ENCODE measurements around the gene DAND5. TPM values are rescaled to one million over a fixed set of nuclear protein-coding genes. Genes with fewer than 3 reads are reported as not detected.

The DAND5 gene
- total and polyA plus RNA-seq, 2 of the 13 experiments (the other 11 are each of a cell fraction or from before 2014, with no cell fraction given), result 0.04 TPM; not detected in 1

- TF ChIP-seq ZBTB46 (CRISPR knock-in tag; IDR thresholded peaks at IDR 0.05; ENCODE audit: borderline replicate concordance), result 0 out of 2 replicates have a peak, but pooled peaks have one; percentile 0
- no peak for TF ChIP-seq HIVEP1 (CRISPR knock-in tag; IDR thresholded peaks at IDR 0.05)
- peak; percentile 12 for TF ChIP-seq ZNF883 (CRISPR knock-in tag; IDR thresholded peaks at IDR 0.05; ENCODE audit: not compliant biosample characterization)
- TF ChIP-seq ZNF552 (CRISPR knock-in tag; IDR thresholded peaks at IDR 0.05; ENCODE audit: borderline replicate concordance), result no peak
- TF ChIP-seq SRSF4 (IDR thresholded peaks at IDR 0.05; ENCODE audit: low read depth, low read length, poor library complexity, severe bottlenecking), result no peak
- TF ChIP-seq ZBTB26 (CRISPR knock-in tag; IDR thresholded peaks at IDR 0.05; ENCODE audit: borderline replicate concordance), result no peak
- no peak for TF ChIP-seq SIX1 (CRISPR knock-in tag; IDR thresholded peaks at IDR 0.05; ENCODE audit: borderline replicate concordance)
- no peak for TF ChIP-seq GFI1 (CRISPR knock-in tag; IDR thresholded peaks at IDR 0.05; ENCODE audit: borderline replicate concordance)
- TF ChIP-seq ZC3H4 (CRISPR knock-in tag; IDR thresholded peaks at IDR 0.05; ENCODE audit: borderline replicate concordance), result no peak
- TF ChIP-seq ZBTB2 (CRISPR knock-in tag; IDR thresholded peaks at IDR 0.05; ENCODE audit: low read depth), result peak; percentile 52; the same call in 1 of the 2 replicates
- no peak for TF ChIP-seq ZNF513 (CRISPR knock-in tag; conservative IDR thresholded peaks at IDR 0.05)
- TF ChIP-seq TEAD2 (CRISPR knock-in tag; IDR thresholded peaks at IDR 0.05), result no peak
- TF ChIP-seq MYC (CRISPR knock-in tag; IDR thresholded peaks at IDR 0.05; ENCODE audit: borderline replicate concordance), result peak; percentile 43; the same call in 1 of the 2 replicates
- TF ChIP-seq HMGXB3 (CRISPR knock-in tag; IDR thresholded peaks at IDR 0.05; ENCODE audit: borderline replicate concordance), result no peak
- TF ChIP-seq TERF1 (CRISPR knock-in tag; IDR thresholded peaks at IDR 0.05), result no peak
Observed at GRCh38 chr19:12995596-12996405, 26.4 kb downstream of the DAND5 start (continued).

Measured in HepG2 (cell line).